IPS DF 19.7 (cell line): Measurements from ENCODE around the gene SHROOM3.

Experiments used
- DNase-seq: peaks from one replicate; pipeline ENCODE4 v3.0.0-alpha.2; 2013; ENCODE audit warnings: low read depth, low spot score

The SHROOM3 gene

DNA sequence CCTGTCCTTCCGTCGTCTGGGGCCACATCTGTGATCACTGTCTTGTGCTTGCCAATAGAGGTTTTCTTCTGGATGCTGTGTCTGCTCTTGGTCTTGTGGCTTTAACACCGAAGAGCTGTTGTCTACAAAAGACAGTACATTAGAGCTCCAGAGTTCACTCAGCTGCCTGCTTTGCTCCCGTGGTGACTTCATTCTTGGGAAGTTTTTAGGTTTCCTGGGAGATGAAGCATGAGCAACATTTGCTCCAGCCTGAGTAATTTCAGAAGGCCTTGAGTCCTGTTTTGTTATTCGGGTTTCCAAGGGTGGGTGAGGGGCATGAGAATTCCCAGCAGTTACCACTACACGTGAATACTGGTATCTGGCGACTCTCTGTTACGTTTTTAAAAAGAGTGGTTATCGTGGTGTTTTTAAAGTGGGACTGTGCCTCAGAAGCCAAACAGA, 189.2 kb downstream of the SHROOM3 start:
- peak; percentile 47 for DNase-seq

DNA sequence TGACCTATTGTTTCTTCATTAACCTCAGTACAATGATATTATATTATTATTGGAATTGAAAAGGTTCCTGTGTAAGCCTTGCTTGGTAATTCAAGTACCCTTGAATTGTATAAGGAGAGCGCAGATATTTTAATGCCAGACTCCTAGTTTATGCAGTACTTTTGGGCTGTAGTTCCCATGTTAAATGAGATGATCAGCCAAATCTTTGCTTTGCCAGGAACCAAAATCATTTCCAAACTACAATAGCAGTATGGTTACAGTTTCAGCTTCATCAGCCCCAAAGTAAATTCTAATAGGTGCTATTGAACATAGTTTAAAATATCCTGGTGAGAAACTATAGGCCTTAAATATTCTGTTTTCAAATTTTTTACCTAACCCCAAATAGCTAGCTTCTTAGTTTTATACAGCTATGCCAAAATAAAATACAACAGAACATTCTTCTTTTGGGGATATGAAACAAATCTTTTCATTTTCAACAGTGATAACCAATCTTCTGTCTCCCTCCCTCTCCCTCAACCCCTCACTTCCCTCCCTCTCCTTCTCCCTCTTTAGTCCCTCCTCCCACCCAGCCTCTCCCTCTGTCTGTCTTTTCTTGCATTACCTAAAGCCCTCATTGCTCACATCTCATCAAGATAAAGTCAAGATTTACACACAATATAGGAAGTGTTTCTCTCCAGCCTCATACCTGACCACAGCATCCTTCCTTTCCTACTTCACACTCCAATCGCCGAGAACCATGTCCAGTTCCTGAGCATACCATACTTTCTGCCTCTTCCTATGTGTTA, 190.1 kb downstream of the SHROOM3 start:
- DNase-seq = no peak

DNA sequence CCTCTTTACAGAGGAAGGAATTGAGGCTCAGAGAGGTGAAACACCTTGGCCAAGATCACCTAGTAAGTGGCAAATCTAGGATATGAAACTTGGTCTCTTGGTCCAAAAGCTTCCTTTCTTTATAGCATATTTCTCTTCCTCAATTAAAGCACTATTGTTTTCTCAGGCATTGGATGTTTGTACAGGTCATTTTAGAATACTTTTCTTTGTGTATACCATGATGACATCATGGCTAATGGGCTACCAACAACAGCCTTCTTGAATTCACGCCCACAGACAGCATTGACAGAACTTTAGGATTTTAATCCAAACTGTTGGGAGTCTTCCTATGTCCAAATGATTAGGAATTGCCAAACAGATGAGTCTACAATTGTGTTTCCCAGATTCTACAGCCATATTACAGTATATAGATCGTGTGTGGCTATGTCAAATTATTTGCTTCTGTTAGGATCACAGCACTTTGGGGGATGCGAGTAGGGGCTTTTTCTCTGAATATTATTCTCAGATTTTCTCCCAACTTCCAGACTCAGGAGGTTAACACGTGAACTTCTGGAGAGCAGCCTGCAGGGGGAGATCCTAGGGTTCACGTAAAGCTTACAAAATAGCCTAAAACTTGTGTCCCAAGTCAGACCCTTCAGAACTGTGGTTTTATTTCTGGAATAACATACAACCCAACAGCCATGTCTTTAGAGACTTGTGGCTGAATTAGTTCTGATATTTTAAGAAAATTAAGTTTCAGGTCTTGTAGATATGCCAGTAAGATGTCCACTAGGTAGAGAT, 191.8 kb downstream of the SHROOM3 start:
- no peak for DNase-seq

DNA sequence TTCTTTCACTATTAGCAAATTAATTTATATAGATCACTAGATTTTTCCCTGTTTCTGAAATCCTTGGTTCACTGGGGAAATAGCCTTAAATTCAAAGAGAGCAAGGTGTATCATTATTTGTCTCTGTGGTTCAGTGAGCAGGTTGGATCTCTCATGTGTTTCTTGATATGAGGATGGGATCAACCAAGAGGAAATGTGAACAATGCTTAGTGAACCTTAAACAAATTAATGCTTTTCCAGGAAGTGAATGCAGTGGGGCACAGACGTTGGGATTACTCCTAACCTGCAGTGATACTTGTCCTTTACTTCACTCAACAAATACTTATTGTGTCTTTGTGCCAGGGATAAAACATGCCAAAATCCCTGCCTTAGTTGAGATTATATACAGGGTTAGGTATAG, 193.2 kb downstream of the SHROOM3 start:
- DNase-seq = no peak

DNA sequence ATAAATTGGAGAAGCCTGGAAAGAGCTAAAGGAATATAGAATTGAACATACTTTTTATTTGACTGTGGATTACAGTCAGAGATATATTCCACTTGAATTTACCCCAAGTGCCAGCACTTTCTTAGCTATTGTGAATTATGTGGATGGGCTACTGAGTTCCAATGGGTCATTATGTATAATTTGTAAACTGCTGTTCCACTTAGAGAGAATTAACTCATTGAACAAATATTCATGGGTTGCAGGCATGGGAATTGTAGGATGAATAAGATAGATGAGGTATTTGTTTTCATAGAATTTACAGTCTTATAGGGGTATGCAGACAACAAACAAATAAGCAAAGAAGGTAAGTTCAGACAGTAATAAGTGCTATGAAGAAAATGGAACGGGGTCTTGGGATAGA, 195.7 kb downstream of the SHROOM3 start:
- DNase-seq = no peak

DNA sequence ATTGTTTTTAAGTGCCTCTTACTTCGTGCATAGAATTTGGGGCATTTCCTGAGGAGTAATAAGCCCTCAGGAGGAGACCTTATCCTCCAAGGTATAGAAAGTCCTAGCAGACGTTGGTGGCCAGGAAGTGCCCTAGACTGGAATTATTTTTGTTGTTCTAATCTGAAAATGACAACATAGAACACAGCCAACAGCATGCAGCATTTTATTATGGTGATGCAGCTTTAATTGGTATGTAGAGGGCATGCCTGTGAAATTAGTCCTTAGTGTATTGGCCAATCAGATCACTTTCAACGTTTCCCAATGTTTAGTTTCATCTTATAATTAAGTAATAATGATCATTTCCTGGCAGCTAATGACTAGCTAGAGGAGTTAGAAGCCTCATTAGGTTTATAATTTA, 199.2 kb downstream of the SHROOM3 start:
- no peak for DNase-seq

DNA sequence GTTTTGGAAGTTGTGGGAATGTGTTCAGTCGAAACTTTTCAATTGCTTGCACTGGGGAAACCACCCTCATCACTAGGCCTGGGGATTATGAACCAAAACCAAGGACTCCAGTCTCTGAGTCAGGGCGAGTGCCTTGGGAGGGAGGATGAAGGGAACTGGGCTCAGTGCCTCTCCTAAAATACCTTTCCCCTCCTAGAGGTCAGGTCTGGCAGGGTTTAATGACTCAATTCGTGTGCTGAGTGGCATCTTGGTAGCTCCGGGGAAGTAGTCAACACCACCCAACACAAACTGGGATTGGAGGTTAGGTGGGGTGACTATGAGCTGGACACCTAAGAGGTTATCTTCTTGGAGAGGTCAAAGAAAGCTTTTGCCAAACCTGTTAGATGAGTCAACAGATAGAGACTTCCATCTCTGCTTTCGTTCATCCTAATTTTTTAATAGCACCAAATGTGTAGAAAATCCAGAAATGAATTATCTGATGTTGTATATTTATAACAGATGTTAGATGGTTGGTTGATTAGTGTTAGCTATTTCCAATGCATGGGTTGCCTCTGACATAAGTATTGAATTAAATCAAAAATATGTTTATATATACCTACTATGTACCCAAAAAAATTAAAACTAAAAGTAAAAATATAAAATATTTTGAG, 202.8 kb downstream of the SHROOM3 start:
- no peak for DNase-seq

DNA sequence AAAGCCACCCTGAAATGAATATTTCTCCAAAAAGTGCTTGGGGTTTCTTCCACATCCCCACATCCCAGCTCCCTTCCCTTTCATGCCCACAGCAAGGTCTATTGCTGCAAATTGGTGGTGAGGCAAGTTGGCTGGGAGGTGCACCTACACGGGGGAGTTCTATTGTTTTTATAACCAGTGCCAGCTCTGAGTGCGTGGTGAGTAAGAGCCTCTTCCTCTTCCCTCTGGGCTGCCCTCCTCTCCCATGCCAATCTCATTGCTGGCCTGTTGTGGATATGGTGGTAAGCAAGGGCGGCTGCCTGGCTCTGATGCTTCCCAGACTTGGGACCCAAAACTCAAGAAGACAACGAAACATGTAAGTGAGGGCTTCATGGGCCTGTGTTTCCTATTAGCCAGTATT, 204.3 kb downstream of the SHROOM3 start:
- DNase-seq = no peak

DNA sequence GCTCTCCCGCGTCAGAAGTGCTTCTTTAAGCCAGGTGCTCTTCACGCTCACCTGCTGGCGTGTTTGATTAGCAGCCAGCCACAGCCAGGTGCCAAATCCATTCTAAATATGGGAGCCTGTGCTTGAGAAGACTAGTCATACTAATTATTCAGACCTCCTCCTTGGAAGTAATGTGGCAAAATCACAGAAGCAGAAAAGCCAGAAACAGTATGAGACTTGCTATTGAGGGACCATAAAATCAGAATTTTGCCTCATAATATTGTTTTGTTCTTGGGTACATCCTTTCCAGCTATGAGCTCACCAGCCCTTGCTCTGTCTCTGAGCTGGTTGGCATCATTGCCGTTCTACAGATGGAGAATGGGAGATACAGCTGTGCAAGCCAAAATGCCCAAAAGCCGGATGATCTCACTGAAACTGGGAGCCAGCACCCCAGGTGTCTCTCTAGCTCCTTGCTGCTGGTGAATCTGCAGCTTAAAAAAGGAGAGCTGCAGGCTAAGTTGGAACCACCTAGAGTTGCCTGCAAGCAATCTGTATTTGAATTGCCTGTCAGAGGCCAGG, 205.4 kb downstream of the SHROOM3 start:
- no peak for DNase-seq

DNA sequence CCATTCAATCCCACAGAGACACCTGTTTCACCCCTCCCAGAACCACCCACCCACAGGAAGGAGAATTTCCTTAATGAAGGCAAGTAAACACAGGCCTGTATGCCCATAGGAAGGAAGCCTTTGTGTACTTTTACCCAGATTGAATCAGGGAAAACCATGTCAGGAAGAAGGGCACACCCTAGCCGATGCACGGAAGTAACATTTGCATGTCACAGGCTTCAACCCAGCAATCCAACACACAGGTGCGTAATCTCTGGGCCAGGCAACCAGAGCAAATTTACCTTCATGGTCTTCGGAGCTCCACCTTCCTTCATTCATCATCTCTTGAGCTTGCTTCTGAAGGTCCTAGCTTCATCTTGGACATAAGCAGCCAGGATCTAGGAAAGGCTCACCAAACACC, 206.3 kb downstream of the SHROOM3 start:
- DNase-seq = no peak

DNA sequence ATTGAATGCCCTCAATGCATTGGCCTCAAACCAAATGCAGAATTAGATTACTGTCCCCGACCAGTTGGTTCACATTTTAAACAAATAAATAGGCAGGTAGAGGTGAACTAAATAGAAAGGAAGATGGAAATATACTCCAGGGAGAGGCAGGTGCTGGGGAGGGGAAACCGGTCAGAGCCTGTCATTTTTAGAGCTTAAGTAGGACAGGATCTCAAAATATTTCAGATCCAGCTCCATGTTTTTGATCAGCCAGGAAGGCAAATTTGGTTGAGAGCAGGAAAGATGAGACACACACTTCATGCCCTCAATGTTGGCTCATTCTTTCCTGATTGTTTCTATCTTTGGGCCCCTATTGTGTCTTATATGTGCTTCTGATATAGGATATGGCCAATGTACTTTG, 206.7 kb downstream of the SHROOM3 start:
- DNase-seq = no peak

DNA sequence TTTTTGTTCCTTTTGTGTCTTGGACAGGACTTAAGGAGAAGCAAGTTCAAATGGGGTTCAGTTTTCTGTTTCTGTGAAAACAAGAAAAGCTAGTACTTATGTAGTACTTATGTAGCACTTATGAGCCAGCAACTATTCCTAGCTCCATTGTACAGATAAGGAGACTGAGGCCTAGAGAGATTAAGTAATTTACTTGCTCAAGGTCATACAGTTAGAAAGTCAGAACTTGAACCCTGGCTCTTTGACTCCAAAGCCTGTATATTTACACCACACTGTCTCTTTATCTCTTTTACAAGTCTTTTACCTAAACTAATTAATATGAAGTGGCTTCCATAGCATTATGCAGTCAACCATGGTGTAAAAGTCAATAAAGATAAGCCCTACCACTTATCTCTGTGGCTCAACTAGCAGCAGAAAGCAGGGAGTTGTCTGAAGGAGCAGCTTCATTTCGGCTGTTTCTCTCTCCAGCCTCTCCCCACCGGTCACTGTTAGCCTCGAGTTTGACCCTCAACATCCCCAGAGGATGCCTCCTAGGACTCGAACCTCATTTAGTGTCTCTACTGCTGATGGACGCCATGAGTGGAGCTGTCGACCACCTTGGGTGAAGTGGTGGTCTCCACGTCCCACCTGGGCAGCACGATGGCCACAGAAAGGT, 209.9 kb downstream of the SHROOM3 start:
- DNase-seq = no peak

DNA sequence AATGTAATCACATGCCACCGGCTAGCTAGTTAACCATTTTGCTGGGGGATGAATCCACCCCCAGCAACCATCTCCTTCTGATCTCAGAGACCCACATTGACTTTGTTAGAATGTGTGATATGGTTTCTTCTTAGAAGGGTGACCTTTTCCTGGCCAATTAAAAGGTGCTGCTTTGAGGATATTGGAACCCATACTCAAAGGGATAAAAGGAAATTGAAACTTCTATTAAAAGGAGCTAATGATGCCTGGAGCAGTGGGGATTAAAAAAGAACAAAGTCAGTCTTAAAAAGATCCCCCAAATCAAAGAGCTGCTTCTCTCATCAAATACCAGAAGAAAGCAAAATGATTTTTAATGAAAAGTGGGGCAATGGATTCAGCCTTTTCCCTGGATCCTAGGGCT, 214.1 kb downstream of the SHROOM3 start:
- no peak for DNase-seq

DNA sequence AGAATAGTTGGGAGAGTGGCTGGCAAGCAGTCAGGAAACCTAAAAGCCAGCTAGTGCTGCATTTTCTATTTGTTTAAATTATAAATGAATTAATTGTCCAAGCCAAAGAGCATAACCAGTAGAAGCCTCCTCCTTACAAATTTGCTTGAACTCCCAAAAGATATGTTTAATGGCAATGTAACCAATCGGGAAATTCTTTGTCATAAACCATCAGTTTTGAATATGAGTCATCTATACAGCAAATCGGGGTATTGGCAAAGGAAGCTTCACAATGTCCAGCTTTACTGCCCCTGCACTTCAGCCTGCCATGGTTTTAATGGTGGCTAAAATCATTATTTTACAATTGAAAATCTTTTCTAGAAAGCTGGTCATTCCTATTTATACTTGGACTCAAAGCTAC, 216.6 kb downstream of the SHROOM3 start:
- no peak for DNase-seq

DNA sequence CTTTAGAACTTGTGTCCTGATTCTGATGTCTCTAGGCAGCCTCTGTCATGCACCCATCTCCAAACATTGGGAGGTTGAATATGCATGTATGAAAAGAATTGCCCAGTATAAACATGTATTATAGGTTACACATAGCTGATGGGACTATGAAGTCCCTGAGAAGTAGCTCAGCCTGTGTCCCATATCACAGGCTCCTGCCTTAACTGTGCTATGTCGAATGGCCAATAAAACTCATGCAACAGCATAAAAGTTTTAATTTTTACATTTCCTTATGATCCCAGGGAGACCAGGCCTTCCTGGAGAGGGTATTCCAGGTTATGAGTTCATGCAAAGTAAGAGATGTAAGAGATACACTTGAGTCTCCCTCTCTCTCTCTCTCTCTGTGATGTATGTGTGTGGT, 217.4 kb downstream of the SHROOM3 start:
- no peak for DNase-seq

DNA sequence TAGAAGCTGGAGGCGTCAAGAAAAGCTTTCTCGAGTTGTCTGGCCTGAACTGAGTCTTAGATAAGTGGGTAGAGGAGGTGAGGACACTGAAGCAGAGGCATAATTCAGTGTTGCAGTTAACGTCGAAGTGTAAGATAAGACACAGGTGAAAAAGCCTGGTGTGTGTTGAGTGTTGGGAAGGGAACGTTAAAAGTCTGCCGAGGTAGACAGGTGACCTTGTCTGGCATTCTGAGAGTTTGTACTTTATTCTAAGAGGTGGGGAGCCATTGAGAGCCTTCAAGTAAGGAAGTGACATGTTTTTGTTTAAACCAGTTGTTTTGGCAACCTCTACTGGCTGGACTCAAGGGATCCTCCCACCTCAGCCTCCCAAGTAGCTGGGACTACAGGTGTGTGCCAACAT, 219.1 kb downstream of the SHROOM3 start:
- no peak for DNase-seq

DNA sequence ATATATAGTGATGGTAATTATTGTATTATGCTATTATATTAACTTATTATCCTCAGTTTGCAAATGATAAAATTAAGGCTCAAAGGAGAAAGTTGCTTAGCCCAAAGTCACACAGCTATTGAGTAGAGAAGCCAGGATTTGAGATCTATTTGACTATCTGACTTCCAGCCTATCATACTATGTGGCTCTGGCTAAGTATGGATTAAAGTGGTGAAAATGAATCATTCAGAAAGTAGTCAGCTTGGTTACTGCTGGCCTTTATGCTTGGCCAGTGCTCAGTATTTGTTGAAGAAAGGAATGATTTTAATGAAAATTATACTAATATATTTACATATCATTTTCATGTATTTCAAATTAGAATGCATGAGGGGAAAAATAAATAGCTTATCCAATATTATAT, 219.8 kb downstream of the SHROOM3 start:
- DNase-seq = no peak

DNA sequence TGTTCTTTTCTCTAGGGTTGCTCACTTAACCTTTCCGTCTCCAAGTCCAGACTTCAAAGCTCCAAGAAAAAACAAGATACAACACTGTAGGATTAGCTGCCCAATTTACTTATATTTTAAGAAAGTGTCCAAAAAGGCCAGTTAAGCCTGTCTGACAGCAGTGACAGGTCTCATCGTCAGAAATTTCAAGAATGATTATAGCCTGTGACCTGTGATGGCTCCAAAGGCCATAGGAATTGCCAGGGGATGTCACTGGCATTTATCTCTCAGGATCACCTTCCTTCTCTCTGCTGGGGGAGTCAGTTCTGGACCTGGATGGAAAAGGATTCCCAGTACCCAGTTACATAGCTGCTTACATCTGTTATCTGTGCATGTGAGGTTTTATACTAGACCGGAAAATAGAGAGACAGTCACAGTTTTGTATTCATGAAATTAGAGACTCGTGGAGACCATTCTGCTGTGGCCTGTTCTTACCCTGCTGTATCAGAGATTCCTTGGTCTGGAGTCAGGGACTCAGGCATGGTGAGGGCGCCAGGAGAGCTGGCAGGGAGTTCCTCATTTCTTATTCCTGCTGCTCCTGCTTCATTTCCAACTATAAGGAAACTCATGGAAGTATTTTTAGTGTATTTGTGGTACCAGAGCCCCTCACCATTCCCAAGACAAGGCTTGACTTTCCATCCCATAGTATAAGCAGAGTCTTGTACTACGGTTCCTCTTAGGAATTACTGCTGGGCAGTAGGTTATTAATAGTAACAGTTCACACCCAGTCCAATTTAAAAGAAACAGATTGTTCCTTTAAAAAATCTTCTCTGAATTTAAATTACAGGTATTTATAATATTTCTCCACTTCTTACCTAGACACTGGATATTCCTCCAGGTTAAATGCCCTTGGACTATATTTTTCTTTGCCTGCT, 220.8 kb downstream of the SHROOM3 start:
- no peak for DNase-seq

DNA sequence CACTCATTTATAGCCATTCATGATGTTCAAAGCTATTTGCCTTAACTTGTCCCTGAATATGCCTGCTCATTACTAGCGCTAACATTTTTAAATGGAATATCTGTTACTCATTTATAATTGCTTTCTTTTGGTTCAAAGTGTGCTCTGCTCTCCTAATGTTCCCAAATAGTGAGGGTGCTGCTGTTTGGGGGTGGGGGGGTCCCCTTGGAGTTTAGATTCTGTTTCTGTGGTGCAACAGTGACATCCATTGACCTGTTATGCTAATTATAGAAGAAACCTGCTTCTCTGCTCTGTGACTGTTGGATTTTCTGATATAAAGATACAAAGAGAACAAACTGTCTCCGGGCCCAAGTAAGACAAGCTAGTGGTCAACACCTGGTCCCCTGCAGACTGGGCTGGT, 222.4 kb downstream of the SHROOM3 start:
- DNase-seq = no peak

DNA sequence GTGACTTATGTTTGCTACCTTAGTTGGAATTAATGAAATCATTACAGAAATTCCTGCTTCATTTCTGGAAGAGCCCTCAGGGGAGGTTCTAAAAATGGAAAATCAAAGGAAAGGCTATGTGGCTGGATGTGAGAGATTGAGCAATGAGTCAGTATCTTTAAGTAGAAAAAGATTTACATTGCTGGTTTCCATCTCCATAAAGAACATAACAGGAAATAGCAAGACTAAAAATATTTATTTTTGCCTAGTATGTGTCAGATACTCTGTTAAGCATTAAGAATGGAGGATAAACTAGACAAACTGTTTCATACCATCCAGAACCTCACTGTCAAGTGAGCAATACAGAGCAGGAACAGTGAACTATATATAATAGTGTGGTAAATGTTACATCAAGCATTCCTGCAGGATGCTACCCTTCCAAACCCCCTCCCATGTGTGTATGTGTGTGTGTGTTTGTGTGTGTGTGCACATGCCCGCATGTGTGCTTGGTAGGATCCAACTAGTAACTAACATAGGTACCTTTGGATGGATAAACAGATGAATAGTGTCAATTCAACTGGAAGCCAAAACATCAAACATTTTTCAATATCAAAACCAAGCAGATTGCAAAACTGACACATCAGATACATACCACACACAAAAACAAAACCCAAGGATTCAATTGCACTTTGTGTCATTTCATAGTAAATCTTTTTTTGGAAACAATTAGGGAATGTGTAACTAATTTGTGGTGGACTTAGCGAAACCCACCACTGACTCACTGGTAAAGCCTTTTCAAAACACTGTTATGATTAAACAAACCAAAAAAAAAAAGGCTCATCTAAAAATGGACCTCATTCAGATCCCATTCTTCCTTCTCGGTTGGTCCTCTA, 223.4 kb downstream of the SHROOM3 start:
- no peak for DNase-seq
